GM12878 (cell line): ENCODE data around the gene RBBP5. TPM values are rescaled to one million over a fixed set of nuclear protein-coding genes. Genes with fewer than 3 reads are reported as not detected.

ENCODE experiments used
- ATAC-seq: fragments of 200-7000 bp; cut with Tn5 transposase; 3 replicates; pipeline ENCODE4 v1.9.1; 2020; ENCODE audit warnings: mild to moderate bottlenecking, moderate library complexity
- BruUV-seq: library from RNA; stranded (reverse); fragments of 400-500 nt; replicated peaks from 2 replicates; lab custom pipeline; 2021; lab: Mats Ljungman, UMichigan
- CTCF ChIA-PET: fragments of 300-600 bp; sonication (Branson Sonifier 250); formaldehyde crosslinking; extraction: SDS; loops from one replicate; lab custom pipeline; 2021; ENCODE audit warnings: inconsistent platforms; lab: Yijun Ruan, JAX
- POLR2A ChIA-PET: fragments of 350-600 bp; formaldehyde crosslinking; extraction: SDS; loops from one replicate; lab custom pipeline; 2021; ENCODE audit warnings: inconsistent platforms; lab: Charles Lee
- RAD21 ChIA-PET: fragments of 300-600 bp; sonication (Branson Sonifier 250); formaldehyde crosslinking; loops from one replicate; lab custom pipeline; 2023; ENCODE audit warnings: antibody characterized with exemption; ENCODE audit not compliant: unreplicated experiment; lab: Charles Lee
- SMC1A ChIA-PET: fragments of 300-600 bp; sonication (Branson Sonifier 250); formaldehyde crosslinking; loops from one replicate; lab custom pipeline; 2023; ENCODE audit not compliant: unreplicated experiment, uncharacterized antibody; lab: Charles Lee
- DNase-seq: peaks from one replicate; pipeline ENCODE4 v3.0.0-alpha.2; 2011; ENCODE audit warnings: low read depth, low spot score
- FAIRE-seq: peaks from 3 replicates; lab custom pipeline; 2011; peaks lifted over from hg19 to GRCh38; lab: Jason Lieb, UNC
- H2AFZ ChIP-seq: 2 replicates; pipeline ENCODE4 v1.6.0; 2011; ENCODE audit warnings: low read depth, low read length, control low read depth; ENCODE audit not compliant: control insufficient read depth
- H3K27ac ChIP-seq: 2 replicates; pipeline ENCODE4 v1.5.1; 2011; ENCODE audit warnings: control low read depth; ENCODE audit not compliant: control insufficient read depth, insufficient read depth
- H3K27me3 ChIP-seq, 2 experiments: replicated peaks in 1 of 2; 2 replicates each; pipeline versions ENCODE4 v1.6.0 to v1.6.1; 2011; ENCODE audit warnings: low read length in 1 of 2; ENCODE audit not compliant: control insufficient read depth in 2 of 2, insufficient read depth in 2 of 2
- H3K36me3 ChIP-seq, 2 experiments: 2 replicates each; pipeline ENCODE4 v1.5.1; 2011; ENCODE audit warnings: low read length in 1 of 2; ENCODE audit not compliant: control insufficient read depth in 2 of 2, insufficient read depth in 2 of 2
- H3K4me1 ChIP-seq: 2 replicates; pipeline ENCODE4 v1.6.1; 2011; ENCODE audit warnings: mild to moderate bottlenecking, low read length, moderate library complexity, mixed read lengths; ENCODE audit not compliant: control insufficient read depth, insufficient read depth
- H3K4me2 ChIP-seq: 2 replicates; pipeline ENCODE4 v1.6.0; 2011; ENCODE audit warnings: control low read depth; ENCODE audit not compliant: control insufficient read depth, insufficient read depth
- H3K4me3 ChIP-seq: fragments of 200-600 bp; sonication (generic); 2 replicates; pipeline ENCODE4 v1.5.1; 2016
- H3K79me2 ChIP-seq: 2 replicates; pipeline ENCODE4 v1.6.0; 2011; ENCODE audit warnings: low read length; ENCODE audit not compliant: control insufficient read depth, insufficient read depth
- H3K9ac ChIP-seq: 2 replicates; pipeline ENCODE4 v1.8.0; 2011; ENCODE audit warnings: low read length, control low read depth, mixed read lengths; ENCODE audit not compliant: control insufficient read depth, insufficient read depth
- H3K9me3 ChIP-seq: replicated peaks from 3 replicates; pipeline ENCODE4 v1.5.1; 2011; ENCODE audit warnings: mild to moderate bottlenecking, low read length; ENCODE audit not compliant: control insufficient read depth, insufficient read depth
- H4K20me1 ChIP-seq: 2 replicates; pipeline ENCODE4 v1.6.0; 2011; ENCODE audit not compliant: control insufficient read depth, insufficient read depth
- BCLAF1 ChIP-seq: fragments of 450-650 bp; IDR thresholded peaks from 2 replicates; pipeline ENCODE4 v1.6.1; 2017; ENCODE audit warnings: antibody characterized with exemption, mild to moderate bottlenecking, moderate library complexity
- MEF2B ChIP-seq: fragments of 450-650 bp; IDR thresholded peaks from 2 replicates; pipeline ENCODE4 v1.6.1; 2018; ENCODE audit warnings: mild to moderate bottlenecking, moderate library complexity; ENCODE audit not compliant: partially characterized antibody, poor library complexity, severe bottlenecking
- REST ChIP-seq: IDR thresholded peaks from 2 replicates; pipeline ENCODE4 v1.6.1; 2012; ENCODE audit warnings: mild to moderate bottlenecking, low read depth, low read length
- ZBTB11 ChIP-seq: fragments of 450-650 bp; formaldehyde crosslinking; IDR thresholded peaks from 2 replicates; pipeline ENCODE4 v1.5.0; 2022; ENCODE audit warnings: mild to moderate bottlenecking, missing genetic modification characterization
- WGBS: methylation state at CpG from one replicate; pipeline ENCODE4 v1.1.6; 2016; ENCODE audit warnings: low lambda C conversion rate; ENCODE audit not compliant: insufficient replicate concordance, insufficient coverage; ENCODE audit errors: missing lambda C conversion rate; 5-methylcytosine and 5-hydroxymethylcytosine counted together
- in situ Hi-C: fragments of 300-500 bp; cut with MboI; formaldehyde crosslinking; loops from 9 replicates; pipeline ENCODE4 v1.14.3; 2018; ENCODE audit warnings: mixed read lengths
- intact Hi-C: fragments of 100-400 bp; cut with micrococcal nuclease; formaldehyde crosslinking; loops from one replicate; pipeline ENCODE4 v1.14.2; 2022; ENCODE audit not compliant: unreplicated experiment
- polyA plus RNA-seq, 11 experiments: library from polyadenylated mRNA; depleted of rRNA in 4 of 11; unstranded in 6 of 11; stranded (reverse) in 5 of 11; fragments of >200 nt; fragmentation: Nextera tagmentation in 4 of 11; fragmentation: Illumina TruSeq in 1 of 11; extraction: Ambion mirVana in 4 of 11; extraction: Trizol in 1 of 11; gene quantifications; 1 replicate in 1 of 11; 2 replicates in 10 of 11; pipeline versions ENCODE4 v1.2.1 to v1.2.3, GENCODE V29; 2011 to 2016; ENCODE audit warnings: inconsistent platforms in 2 of 11, missing spikeins in 2 of 11, low read depth in 1 of 11
- total RNA-seq, 4 experiments: library from RNA; depleted of rRNA in 3 of 4; stranded (reverse); fragments of >200 nt in 3 of 4; fragmentation: Illumina TruSeq in 1 of 4; extraction: Trizol in 1 of 4; gene quantifications; 2 replicates each; pipeline versions ENCODE4 v1.2.1 to v1.2.3, GENCODE V29; 2013 to 2021
- TF ChIP-seq, protein P1 (sequence below): IDR thresholded peaks from 2 replicates; pipeline ENCODE4 v1.6.1; 2011; ENCODE audit warnings: low read depth, mild to moderate bottlenecking, low read length, moderate library complexity, borderline replicate concordance; ENCODE audit errors: extremely low read depth

Gene RBBP5
- total and polyA plus RNA-seq, 10 of the 15 experiments (the other 5 are each of a cell fraction or from before 2014, with no cell fraction given) = 10.0 to 20.6 (median 14.8) TPM

DNA sequence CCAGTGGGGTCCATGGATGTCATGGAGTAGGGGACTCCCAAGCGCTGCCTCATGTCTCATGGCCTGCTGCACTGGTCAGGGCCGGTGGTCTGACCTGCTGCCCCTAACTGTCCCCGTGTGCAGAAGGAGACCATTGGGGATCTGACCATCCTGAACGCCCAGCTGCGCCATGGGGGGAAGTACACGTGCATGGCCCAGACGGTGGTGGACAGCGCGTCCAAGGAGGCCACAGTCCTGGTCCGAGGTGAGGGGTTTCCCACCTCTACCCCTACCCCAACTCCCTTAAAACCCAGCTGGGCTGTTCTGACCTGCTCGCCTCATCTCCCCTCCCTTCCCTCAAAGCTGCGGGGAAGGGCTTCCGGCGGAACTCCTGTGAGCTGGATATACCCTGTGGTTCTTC, 56.1 kb downstream of the RBBP5 start:
- ATAC-seq (no peak), FAIRE-seq (no peak), DNase-seq (no peak)
- ChIA-PET RAD21 (interaction anchor here (1.0 to 1.2 kb wide), 3 partner anchors 73 to 190 kb away, joined by 3 read pairs; no protein-coding TSS in a partner anchor), CTCF (interaction anchor here (0.7 to 1.4 kb wide), 5 partner anchors 24 to 190 kb away, joined by 3 to 4 read pairs (median 3); no protein-coding TSS in a partner anchor), SMC1A (interaction anchor here (1.2 kb wide), 2 partner anchors 12 to 76 kb away, joined by 3 to 5 read pairs; no protein-coding TSS in a partner anchor), POLR2A (no interaction called here)
- intact Hi-C loops (no loop called here), in situ Hi-C loops (no loop called here)
- H3K9ac ChIP-seq = no peak overlapping the region
- BruUV-seq = no TSS peak
- H3K27ac ChIP-seq = no peak overlapping the region
- no peak overlapping the region for H3K4me2 ChIP-seq
- TF ChIP-seq MEF2B (no peak), REST (no peak), BCLAF1 (no peak), ZBTB11 (CRISPR knock-in tag) (no peak)
- TF ChIP-seq, protein P1, sequence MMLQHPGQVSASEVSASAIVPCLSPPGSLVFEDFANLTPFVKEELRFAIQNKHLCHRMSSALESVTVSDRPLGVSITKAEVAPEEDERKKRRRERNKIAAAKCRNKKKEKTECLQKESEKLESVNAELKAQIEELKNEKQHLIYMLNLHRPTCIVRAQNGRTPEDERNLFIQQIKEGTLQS = no peak
- no peaks in the 10 kb centered on the region for H3K36me3 ChIP-seq
- H3K4me1 ChIP-seq = no peaks in the 10 kb centered on the region
- no peaks in the 10 kb centered on the region for H4K20me1 ChIP-seq
- H2AFZ ChIP-seq = no peak overlapping the region
- H3K79me2 ChIP-seq = no peaks in the 10 kb centered on the region
- H3K27me3 ChIP-seq = no peaks in the 10 kb centered on the region
- H3K9me3 ChIP-seq = no peaks in the 10 kb centered on the region
- H3K4me3 ChIP-seq = no peak overlapping the region
- 52% methylated on average over 14 of the region's 14 CpGs for WGBS
